Measurements from ENCODE around the gene STK32B. TPM values are rescaled to one million over a fixed set of nuclear protein-coding genes. Genes with fewer than 3 reads are reported as not detected.
"Not testable (repeated sequence)": the region's sequence is repeated elsewhere in the genome, so short reads cannot be mapped to it uniquely, and the experiment has no call there.

STK32B gene
- total RNA-seq, 1 donor from 2014 or later, result not detected

DNA sequence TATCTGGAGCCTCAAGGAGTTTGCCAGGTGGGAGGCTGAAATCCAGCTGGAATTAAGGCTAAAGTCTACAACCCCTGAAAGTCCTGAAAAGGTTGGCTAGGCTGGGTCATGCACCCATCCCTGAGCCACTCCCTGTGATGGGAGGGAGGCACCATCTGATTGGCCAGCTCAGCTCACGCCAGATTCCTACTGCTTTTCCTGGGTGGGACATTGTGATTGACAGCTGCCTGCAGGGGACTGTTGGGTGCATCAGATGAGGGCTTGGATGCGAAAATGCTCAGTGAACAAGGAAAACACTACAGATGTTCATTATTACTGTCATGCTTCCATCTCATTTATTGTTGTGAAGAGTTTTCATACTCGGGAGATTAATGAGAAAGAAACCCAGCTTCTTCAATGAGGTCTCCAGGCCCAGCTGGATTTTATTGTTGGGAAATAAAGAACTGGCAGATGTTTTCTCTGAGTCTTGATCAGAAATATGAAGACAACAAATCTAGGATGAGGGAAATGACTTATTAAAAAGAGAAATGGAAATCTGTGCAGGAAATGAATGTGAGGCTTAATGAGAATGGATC lies 185.9 kb downstream of the STK32B start:
- H3K36me3 Mint-ChIP-seq (ENCODE audit: low read depth), result no peaks in the 10 kb centered on the region
- H3K4me1 Mint-ChIP-seq, result no peaks in the 10 kb centered on the region
- H3K4me3 Mint-ChIP-seq, result no peak overlapping the region
- POLR2A ChIA-PET, result no interaction called here
- CTCF ChIA-PET, result no interaction called here
- DNase-seq, result no peak
- no peak overlapping the region for H3K27ac Mint-ChIP-seq
- TF ChIP-seq, protein P1, sequence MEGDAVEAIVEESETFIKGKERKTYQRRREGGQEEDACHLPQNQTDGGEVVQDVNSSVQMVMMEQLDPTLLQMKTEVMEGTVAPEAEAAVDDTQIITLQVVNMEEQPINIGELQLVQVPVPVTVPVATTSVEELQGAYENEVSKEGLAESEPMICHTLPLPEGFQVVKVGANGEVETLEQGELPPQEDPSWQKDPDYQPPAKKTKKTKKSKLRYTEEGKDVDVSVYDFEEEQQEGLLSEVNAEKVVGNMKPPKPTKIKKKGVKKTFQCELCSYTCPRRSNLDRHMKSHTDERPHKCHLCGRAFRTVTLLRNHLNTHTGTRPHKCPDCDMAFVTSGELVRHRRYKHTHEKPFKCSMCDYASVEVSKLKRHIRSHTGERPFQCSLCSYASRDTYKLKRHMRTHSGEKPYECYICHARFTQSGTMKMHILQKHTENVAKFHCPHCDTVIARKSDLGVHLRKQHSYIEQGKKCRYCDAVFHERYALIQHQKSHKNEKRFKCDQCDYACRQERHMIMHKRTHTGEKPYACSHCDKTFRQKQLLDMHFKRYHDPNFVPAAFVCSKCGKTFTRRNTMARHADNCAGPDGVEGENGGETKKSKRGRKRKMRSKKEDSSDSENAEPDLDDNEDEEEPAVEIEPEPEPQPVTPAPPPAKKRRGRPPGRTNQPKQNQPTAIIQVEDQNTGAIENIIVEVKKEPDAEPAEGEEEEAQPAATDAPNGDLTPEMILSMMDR (IDR thresholded peaks at IDR 0.05), result no peak
- no peak for ATAC-seq (ENCODE audit: low read depth)
- no peaks in the 10 kb centered on the region for H3K9me3 Mint-ChIP-seq
- intact Hi-C loops (cut with micrococcal nuclease), result no loop called here
- H3K27me3 Mint-ChIP-seq, result no peaks in the 10 kb centered on the region

DNA sequence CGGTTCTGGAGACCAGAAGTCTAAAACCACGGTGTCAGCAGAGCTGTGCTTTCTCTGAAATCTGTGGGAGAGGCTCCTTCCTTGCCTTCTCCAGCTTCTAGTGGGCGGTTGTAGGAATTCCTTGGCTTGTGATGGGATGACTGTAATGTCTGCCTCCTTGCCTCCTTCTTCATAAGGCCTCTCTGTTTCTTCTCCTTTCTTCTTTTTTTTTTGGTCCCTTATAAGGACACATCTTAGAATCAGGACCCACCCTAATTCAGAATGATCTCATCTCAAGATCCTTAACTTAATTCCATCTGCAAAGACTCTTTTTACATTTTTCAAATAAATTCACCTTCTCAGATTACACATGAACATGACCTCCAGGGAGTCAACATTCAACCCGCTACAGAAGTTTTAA lies 186.9 kb downstream of the STK32B start:
- no peak overlapping the region for H3K27ac Mint-ChIP-seq
- intact Hi-C loops (cut with micrococcal nuclease), result no loop called here
- no peaks in the 10 kb centered on the region for H3K27me3 Mint-ChIP-seq
- no peak for DNase-seq
- no peaks in the 10 kb centered on the region for H3K9me3 Mint-ChIP-seq
- TF ChIP-seq, protein P1 (IDR thresholded peaks at IDR 0.05), result no peak
- no peak for ATAC-seq (ENCODE audit: low read depth)
- ChIA-PET CTCF (no interaction called here), POLR2A (no interaction called here)
- no peaks in the 10 kb centered on the region for H3K36me3 Mint-ChIP-seq (ENCODE audit: low read depth)
- H3K4me3 Mint-ChIP-seq, result no peak overlapping the region
- H3K4me1 Mint-ChIP-seq, result no peaks in the 10 kb centered on the region

DNA sequence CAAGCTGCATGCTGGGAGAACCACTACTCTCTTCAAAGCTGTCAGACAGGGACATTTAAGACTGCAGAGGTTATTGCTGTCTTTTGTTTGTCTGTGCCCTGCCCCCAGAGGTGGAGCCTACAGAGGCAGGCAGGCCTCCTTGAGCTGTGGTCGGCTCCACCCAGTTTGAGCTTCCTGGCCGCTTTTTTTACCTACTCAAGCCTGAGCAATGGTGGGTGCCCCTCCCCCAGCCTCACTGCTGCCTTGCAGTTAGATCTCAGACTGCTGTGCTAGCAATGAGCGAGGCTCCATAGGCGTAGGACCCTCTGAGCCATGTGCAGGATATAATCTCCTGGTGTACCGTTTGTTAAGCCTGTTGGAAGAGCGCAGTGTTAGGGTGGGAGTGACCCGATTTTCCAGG lies 195.8 kb downstream of the STK32B start:
- POLR2A ChIA-PET; H3K36me3 Mint-ChIP-seq (ENCODE audit: low read depth); ATAC-seq (ENCODE audit: low read depth); CTCF ChIA-PET; DNase-seq; H3K27me3 Mint-ChIP-seq; H3K27ac Mint-ChIP-seq; H3K4me1 Mint-ChIP-seq; H3K9me3 Mint-ChIP-seq; H3K4me3 Mint-ChIP-seq; intact Hi-C loops (cut with micrococcal nuclease): not testable (repeated sequence)

DNA sequence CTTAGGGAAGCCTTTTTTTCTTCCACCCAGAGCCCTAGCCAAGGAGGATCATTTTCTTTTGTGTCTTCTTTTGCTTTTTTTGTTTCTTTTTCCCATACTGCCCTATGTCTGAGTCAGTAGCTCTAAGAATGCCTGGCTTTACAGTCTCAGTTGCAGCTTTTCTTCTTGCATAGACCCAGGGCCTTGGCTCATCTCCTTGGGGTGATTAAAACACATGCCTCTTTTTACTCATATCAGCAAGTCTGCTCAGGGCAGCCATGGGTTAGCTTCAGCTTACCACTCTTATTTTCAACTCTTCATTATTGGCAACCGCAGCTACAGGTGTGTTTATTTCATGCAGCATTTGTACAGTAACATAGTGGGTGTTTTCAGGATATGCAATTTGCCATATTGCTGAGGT lies 196.5 kb downstream of the STK32B start:
- no peak overlapping the region for H3K4me3 Mint-ChIP-seq
- no peaks in the 10 kb centered on the region for H3K36me3 Mint-ChIP-seq (ENCODE audit: low read depth)
- TF ChIP-seq, protein P1 (IDR thresholded peaks at IDR 0.05), result no peak
- intact Hi-C loops (cut with micrococcal nuclease), result no loop called here
- no peak for DNase-seq
- no peaks in the 10 kb centered on the region for H3K9me3 Mint-ChIP-seq
- H3K27me3 Mint-ChIP-seq, result peaks cover 2% of the 10 kb centered on the region
- H3K27ac Mint-ChIP-seq, result no peak overlapping the region
- POLR2A ChIA-PET, result no interaction called here
- CTCF ChIA-PET, result no interaction called here
- H3K4me1 Mint-ChIP-seq, result no peaks in the 10 kb centered on the region
- ATAC-seq (ENCODE audit: low read depth), result no peak

DNA sequence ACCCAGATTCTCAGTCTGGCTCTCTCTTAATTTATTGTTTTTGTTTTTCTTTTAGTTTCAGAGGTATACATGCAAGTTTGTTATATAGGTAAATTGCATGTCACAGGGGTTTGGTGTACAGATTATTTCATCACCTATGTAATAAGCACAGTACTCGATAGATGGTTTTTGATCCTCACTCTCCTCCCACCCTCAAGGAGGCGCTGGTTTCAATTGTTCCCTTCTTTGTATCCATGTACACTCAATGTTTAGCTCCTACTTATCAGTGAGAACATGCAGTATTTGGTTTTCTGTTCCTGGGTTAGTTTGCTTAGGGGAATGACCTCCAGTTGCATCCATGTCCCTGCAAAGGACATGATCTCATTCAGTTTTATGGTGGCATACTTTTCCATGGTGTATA lies 198.4 kb downstream of the STK32B start:
- CTCF ChIA-PET, result no interaction called here
- H3K36me3 Mint-ChIP-seq (ENCODE audit: low read depth), result no peaks in the 10 kb centered on the region
- peaks cover 3% of the 10 kb centered on the region for H3K27me3 Mint-ChIP-seq
- no peaks in the 10 kb centered on the region for H3K4me1 Mint-ChIP-seq
- POLR2A ChIA-PET, result no interaction called here
- no peak overlapping the region for H3K4me3 Mint-ChIP-seq
- intact Hi-C loops (cut with micrococcal nuclease), result no loop called here
- TF ChIP-seq, protein P1 (IDR thresholded peaks at IDR 0.05), result no peak
- no peak for ATAC-seq (ENCODE audit: low read depth)
- no peak for DNase-seq
- H3K9me3 Mint-ChIP-seq, result no peaks in the 10 kb centered on the region
- H3K27ac Mint-ChIP-seq, result no peak overlapping the region

DNA sequence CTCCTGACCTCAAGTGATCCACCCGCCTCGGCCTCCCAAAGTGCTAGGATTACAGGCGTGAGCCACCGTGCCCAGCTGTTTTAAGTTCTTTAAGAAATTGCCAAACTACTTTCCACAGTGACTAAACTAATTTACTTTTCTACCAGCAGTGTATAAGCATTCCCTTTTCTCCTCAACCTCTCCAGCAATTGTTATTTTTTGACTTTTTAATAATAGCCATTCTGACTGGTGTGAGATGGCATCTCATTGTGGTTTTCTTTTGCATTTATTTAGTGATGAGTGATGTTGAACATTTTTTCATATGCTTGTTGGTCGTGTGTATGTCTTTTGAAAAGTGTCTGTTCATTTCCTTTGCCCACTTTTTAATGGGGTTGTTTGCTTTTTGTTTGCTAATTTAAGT lies 199.3 kb downstream of the STK32B start:
- H3K27ac Mint-ChIP-seq; intact Hi-C loops (cut with micrococcal nuclease); H3K9me3 Mint-ChIP-seq; H3K4me3 Mint-ChIP-seq; H3K4me1 Mint-ChIP-seq; H3K36me3 Mint-ChIP-seq (ENCODE audit: low read depth); DNase-seq; CTCF ChIA-PET; ATAC-seq (ENCODE audit: low read depth); H3K27me3 Mint-ChIP-seq; POLR2A ChIA-PET: not testable (repeated sequence)

Measured in activated B cell treated with CpG ODN at 0.5 μM for 24 hours (primary cell).